Endodermal cell (in vitro differentiated cells): ENCODE data around the gene SEZ6L. TPM values are rescaled to one million over a fixed set of nuclear protein-coding genes. Genes with fewer than 3 reads are reported as not detected.

Experiments used
- DNase-seq: peaks from one replicate; pipeline ENCODE4 v3.0.0-alpha.2; 2017
- H3K27ac ChIP-seq: 2 replicates; pipeline ENCODE4 v1.5.1; 2013; ENCODE audit warnings: mild to moderate bottlenecking, low read depth, low read length, moderate library complexity
- H3K27me3 ChIP-seq: 2 replicates; pipeline ENCODE4 v1.6.1; 2013; ENCODE audit warnings: mild to moderate bottlenecking, low read length, moderate library complexity; ENCODE audit not compliant: insufficient read depth, control insufficient read depth, poor library complexity, severe bottlenecking
- H3K36me3 ChIP-seq: 2 replicates; pipeline ENCODE4 v1.7.0; 2013; ENCODE audit warnings: mild to moderate bottlenecking, low read length, moderate library complexity; ENCODE audit not compliant: control insufficient read depth, insufficient read depth
- H3K4me1 ChIP-seq: one replicate; pipeline ENCODE4 v1.7.0; 2013; ENCODE audit warnings: low read length; ENCODE audit not compliant: control insufficient read depth, insufficient read depth
- H3K4me3 ChIP-seq: 2 replicates; pipeline ENCODE4 v1.5.1; 2013; ENCODE audit warnings: mild to moderate bottlenecking, low read length, moderate library complexity
- H3K9ac ChIP-seq: 2 replicates; pipeline ENCODE4 v1.6.1; 2013; ENCODE audit warnings: mild to moderate bottlenecking, low read length, moderate library complexity; ENCODE audit not compliant: poor library complexity, severe bottlenecking; ENCODE audit errors: extremely low read depth
- H3K9me3 ChIP-seq: 2 replicates; pipeline ENCODE4 v1.6.1; 2013; ENCODE audit warnings: mild to moderate bottlenecking, low read length, moderate library complexity; ENCODE audit not compliant: control insufficient read depth
- H3K27ac Mint-ChIP-seq: 2 replicates; pipeline ENCODE4 v1.8.0; 2020; ENCODE audit warnings: mixed read lengths
- H3K27me3 Mint-ChIP-seq: 2 replicates; pipeline ENCODE4 v1.8.0; 2021; ENCODE audit warnings: mild to moderate bottlenecking, mixed read lengths; ENCODE audit not compliant: insufficient read depth
- H3K36me3 Mint-ChIP-seq: 2 replicates; pipeline ENCODE4 v1.8.0; 2020; ENCODE audit warnings: low read depth, mixed read lengths
- H3K4me1 Mint-ChIP-seq: 2 replicates; pipeline ENCODE4 v1.8.0; 2020; ENCODE audit warnings: mixed read lengths
- H3K4me3 Mint-ChIP-seq: 2 replicates; pipeline ENCODE4 v1.8.0; 2020; ENCODE audit warnings: mild to moderate bottlenecking, moderate library complexity, mixed read lengths
- H3K9me3 Mint-ChIP-seq: 2 replicates; pipeline ENCODE4 v1.8.0; 2020; ENCODE audit warnings: mild to moderate bottlenecking, mixed read lengths
- WGBS, 2 experiments: methylation state at CpG; one replicate each; pipeline versions ENCODE4 v1.1.5 to v1.1.7; 2013; ENCODE audit warnings: missing lambda C conversion rate in 2 of 2, mixed read lengths in 1 of 2; ENCODE audit not compliant: insufficient coverage in 1 of 2, insufficient read length in 1 of 2; 5-methylcytosine and 5-hydroxymethylcytosine counted together
- total RNA-seq, 2 donors: library from RNA; stranded (reverse); fragmentation: NEBNext Ultra II Directional in 1 of 2; extraction: Animal tissue kit (Norgen Biotek cat#: 25700) in 1 of 2; gene quantifications; 2 replicates in 1 of 2; 3 replicates in 1 of 2; pipeline ENCODE4 v1.2.1, GENCODE V29; 2021
- TF ChIP-seq, protein P1 (sequence below): fragments of 200-600 bp; sonication (generic); conservative IDR thresholded peaks from 2 replicates; pipeline ENCODE4 v1.5.0; 2021; ENCODE audit warnings: antibody characterized with exemption, mild to moderate bottlenecking

The SEZ6L gene
- total RNA-seq, 2 donors from 2014 or later: 32.1 to 39.4 TPM

- 83 to 100% methylated on average over 3 of the region's 3 CpGs for WGBS, 2 experiments
- Mint-ChIP-seq H3K27me3 (peaks cover 24% of the 10 kb centered on the region), H3K4me3 (no peak overlapping the region), H3K4me1 (peaks cover 10% of the 10 kb centered on the region), H3K9me3 (no peaks in the 10 kb centered on the region), H3K27ac (no peak overlapping the region), H3K36me3 (peaks cover 15% of the 10 kb centered on the region)
- Histone ChIP-seq H3K9me3 (no peaks in the 10 kb centered on the region), H3K4me3 (no peak overlapping the region), H3K9ac (no peak overlapping the region), H3K36me3 (no peaks in the 10 kb centered on the region), H3K4me1 (peaks cover 7% of the 10 kb centered on the region), H3K27ac (no peak overlapping the region), H3K27me3 (no peaks in the 10 kb centered on the region)
- no peak for DNase-seq
- TF ChIP-seq, protein P1, sequence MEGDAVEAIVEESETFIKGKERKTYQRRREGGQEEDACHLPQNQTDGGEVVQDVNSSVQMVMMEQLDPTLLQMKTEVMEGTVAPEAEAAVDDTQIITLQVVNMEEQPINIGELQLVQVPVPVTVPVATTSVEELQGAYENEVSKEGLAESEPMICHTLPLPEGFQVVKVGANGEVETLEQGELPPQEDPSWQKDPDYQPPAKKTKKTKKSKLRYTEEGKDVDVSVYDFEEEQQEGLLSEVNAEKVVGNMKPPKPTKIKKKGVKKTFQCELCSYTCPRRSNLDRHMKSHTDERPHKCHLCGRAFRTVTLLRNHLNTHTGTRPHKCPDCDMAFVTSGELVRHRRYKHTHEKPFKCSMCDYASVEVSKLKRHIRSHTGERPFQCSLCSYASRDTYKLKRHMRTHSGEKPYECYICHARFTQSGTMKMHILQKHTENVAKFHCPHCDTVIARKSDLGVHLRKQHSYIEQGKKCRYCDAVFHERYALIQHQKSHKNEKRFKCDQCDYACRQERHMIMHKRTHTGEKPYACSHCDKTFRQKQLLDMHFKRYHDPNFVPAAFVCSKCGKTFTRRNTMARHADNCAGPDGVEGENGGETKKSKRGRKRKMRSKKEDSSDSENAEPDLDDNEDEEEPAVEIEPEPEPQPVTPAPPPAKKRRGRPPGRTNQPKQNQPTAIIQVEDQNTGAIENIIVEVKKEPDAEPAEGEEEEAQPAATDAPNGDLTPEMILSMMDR: no peak
Observed at GRCh38 chr22:26382782-26383181, 213.5 kb downstream of the SEZ6L start.

DNA sequence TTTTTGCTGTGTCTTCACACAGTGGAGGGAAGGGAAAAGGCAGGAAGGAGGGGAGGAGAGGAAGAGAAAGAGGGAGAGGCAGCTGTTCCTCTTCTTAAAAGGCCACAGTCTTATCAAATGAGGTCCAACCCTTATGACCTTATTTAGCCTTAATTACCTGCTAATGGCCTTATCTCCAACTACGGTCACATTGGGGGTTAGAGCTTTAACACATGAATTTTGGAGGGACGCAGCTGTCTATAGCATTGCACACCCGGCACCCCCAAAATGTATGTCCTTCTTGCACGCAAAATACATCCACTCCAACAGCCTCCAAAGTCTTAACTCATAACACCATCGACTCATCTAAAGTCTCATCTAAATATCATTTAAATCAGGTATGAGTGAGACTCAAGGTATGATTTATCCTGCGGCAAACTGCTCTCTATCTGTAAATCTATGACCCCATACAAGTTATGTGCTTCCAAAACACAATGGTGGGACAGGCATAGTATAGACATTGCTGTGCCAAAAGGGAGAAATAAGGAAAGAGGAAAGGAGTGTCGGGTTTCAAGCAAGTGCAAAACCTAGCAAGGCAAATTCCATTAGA lies 214.8 kb downstream of the SEZ6L start:
- peaks cover 18% of the 10 kb centered on the region for H3K27me3 Mint-ChIP-seq
- Histone ChIP-seq H3K9ac (no peak overlapping the region), H3K4me3 (no peak overlapping the region), H3K9me3 (no peaks in the 10 kb centered on the region), H3K27me3 (no peaks in the 10 kb centered on the region), H3K27ac (no peak overlapping the region), H3K4me1 (peaks cover 7% of the 10 kb centered on the region), H3K36me3 (no peaks in the 10 kb centered on the region)
- TF ChIP-seq, protein P1: no peak
- no peak overlapping the region for H3K27ac Mint-ChIP-seq
- no peak overlapping the region for H3K4me3 Mint-ChIP-seq
- no peak for DNase-seq
- 79 to 95% methylated on average over 4 to 7 of the region's 7 CpGs for WGBS, 2 experiments
- peaks cover 10% of the 10 kb centered on the region for H3K4me1 Mint-ChIP-seq
- no peaks in the 10 kb centered on the region for H3K9me3 Mint-ChIP-seq
- H3K36me3 Mint-ChIP-seq: peaks cover 8% of the 10 kb centered on the region

- no CpG with 5 or more reads among the region's 1 CpG for WGBS, 2 experiments
- no peaks in the 10 kb centered on the region for H3K9me3 ChIP-seq
- Mint-ChIP-seq H3K27ac (no peak overlapping the region), H3K4me1 (peaks cover 10% of the 10 kb centered on the region), H3K27me3 (peaks cover 10% of the 10 kb centered on the region), H3K36me3 (no peaks in the 10 kb centered on the region), H3K9me3 (no peaks in the 10 kb centered on the region), H3K4me3 (no peak overlapping the region)
- DNase-seq: no peak
- peak overlapping the region; percentile 54 for H3K27ac ChIP-seq
- peaks cover 7% of the 10 kb centered on the region for H3K4me1 ChIP-seq
- H3K36me3 ChIP-seq: no peaks in the 10 kb centered on the region
- H3K4me3 ChIP-seq: no peak overlapping the region
- TF ChIP-seq, protein P1: no peak
- no peaks in the 10 kb centered on the region for H3K27me3 ChIP-seq
- H3K9ac ChIP-seq: no peak overlapping the region
Observed at GRCh38 chr22:26385164-26385563, 215.9 kb downstream of the SEZ6L start.
